CD8-positive, alpha-beta memory T cell (primary cell): ENCODE data around the gene AGAP1. TPM values are rescaled to one million over a fixed set of nuclear protein-coding genes. Genes with fewer than 3 reads are reported as not detected.
A peak's percentile ranks its signal among the peaks of the same experiment; 100 is the strongest.

Experiments used
- CTCF ChIA-PET: fragments of 350-600 bp; sonication (Branson Sonifier 250); formaldehyde crosslinking; loops from one replicate; lab custom pipeline; 2021; ENCODE audit warnings: antibody characterized with exemption; lab: Charles Lee
- POLR2A ChIA-PET: fragments of 350-600 bp; sonication (Branson Sonifier 250); formaldehyde crosslinking; loops from one replicate; lab custom pipeline; 2021; ENCODE audit warnings: antibody characterized with exemption; lab: Charles Lee
- DNase-seq, 5 donors: peaks; one replicate each; pipeline versions ENCODE4 v3.0.0 to v3.0.0-alpha.2; 2020 to 2022; ENCODE audit warnings: mixed read lengths in 1 of 5
- H3K27ac ChIP-seq: one replicate; pipeline ENCODE4 v1.7.0; 2013; ENCODE audit warnings: low read depth, mild to moderate bottlenecking, low read length, moderate library complexity
- H3K27me3 ChIP-seq: 2 replicates; pipeline ENCODE4 v1.7.0; 2013; ENCODE audit warnings: low read length, mild to moderate bottlenecking; ENCODE audit not compliant: insufficient read depth, poor library complexity, severe bottlenecking
- H3K36me3 ChIP-seq: 2 replicates; pipeline ENCODE4 v1.7.0; 2013; ENCODE audit warnings: mild to moderate bottlenecking, low read length, moderate library complexity; ENCODE audit not compliant: insufficient read depth
- H3K4me1 ChIP-seq: 2 replicates; pipeline ENCODE4 v1.7.0; 2013; ENCODE audit warnings: mild to moderate bottlenecking, low read length, moderate library complexity; ENCODE audit not compliant: insufficient read depth
- H3K4me3 ChIP-seq: 2 replicates; pipeline ENCODE4 v1.7.0; 2013; ENCODE audit warnings: mild to moderate bottlenecking, low read length
- H3K9me3 ChIP-seq: 2 replicates; pipeline ENCODE4 v1.7.0; 2013; ENCODE audit warnings: mild to moderate bottlenecking, low read length
- H3K27ac Mint-ChIP-seq, 8 donors: one replicate each; pipeline ENCODE4 v1.8.0; 2020 to 2021; ENCODE audit warnings: mixed read lengths in 8 of 8, mild to moderate bottlenecking in 6 of 8, inconsistent platforms in 3 of 8, moderate library complexity in 3 of 8
- H3K27me3 Mint-ChIP-seq, 2 donors: one replicate each; pipeline ENCODE4 v1.8.0; 2020 to 2021; ENCODE audit warnings: mixed read lengths in 2 of 2, mild to moderate bottlenecking in 1 of 2, moderate library complexity in 1 of 2
- H3K36me3 Mint-ChIP-seq, 3 donors: one replicate each; pipeline ENCODE4 v1.8.0; 2020 to 2021; ENCODE audit warnings: mixed read lengths in 3 of 3, inconsistent platforms in 1 of 3, mild to moderate bottlenecking in 1 of 3
- H3K4me1 Mint-ChIP-seq, 3 donors: one replicate each; pipeline ENCODE4 v1.8.0; 2020 to 2021; ENCODE audit warnings: mixed read lengths in 3 of 3, inconsistent platforms in 1 of 3, mild to moderate bottlenecking in 1 of 3
- H3K4me3 Mint-ChIP-seq, 7 donors: one replicate each; pipeline ENCODE4 v1.8.0; 2020 to 2021; ENCODE audit warnings: mixed read lengths in 7 of 7, mild to moderate bottlenecking in 6 of 7, moderate library complexity in 4 of 7, inconsistent platforms in 2 of 7
- H3K9me3 Mint-ChIP-seq, 5 donors: one replicate each; pipeline ENCODE4 v1.8.0; 2020 to 2022; ENCODE audit warnings: mixed read lengths in 5 of 5, mild to moderate bottlenecking in 3 of 5, moderate library complexity in 2 of 5, inconsistent platforms in 1 of 5
- polyA plus RNA-seq: library from polyadenylated mRNA; unstranded; fragments of 300-500 nt; fragmentation: Illumina TruSeq; gene quantifications from one replicate; pipeline ENCODE4 v1.2.3, GENCODE V29; 2021
- total RNA-seq, 2 experiments: library from RNA; stranded (reverse); gene quantifications; one replicate each; pipeline ENCODE4 v1.2.3, GENCODE V29; 2021

Gene AGAP1
- total and polyA plus RNA-seq, 3 experiments from 2014 or later: 1.2 to 3.3 (median 2.7) TPM

- H3K9me3 Mint-ChIP-seq: no peaks in the 10 kb centered on the region
- Histone ChIP-seq H3K36me3 (no peaks in the 10 kb centered on the region), H3K4me3 (no peak overlapping the region), H3K27me3 (no peaks in the 10 kb centered on the region), H3K27ac (no peak overlapping the region), H3K4me1 (no peaks in the 10 kb centered on the region), H3K9me3 (no peaks in the 10 kb centered on the region)
- CTCF ChIA-PET: no interaction called here
- DNase-seq: no peak
- no peak overlapping the region for H3K27ac Mint-ChIP-seq
- POLR2A ChIA-PET: no interaction called here
- H3K4me1 Mint-ChIP-seq: peaks cover 0 to 4% (median 2%) of the 10 kb centered on the region in 3 donors
- H3K36me3 Mint-ChIP-seq: no peaks in the 10 kb centered on the region
- no peak overlapping the region for H3K4me3 Mint-ChIP-seq
- peaks cover 0 to 5% of the 10 kb centered on the region in 2 donors for H3K27me3 Mint-ChIP-seq
Measured at GRCh38 chr2:235769046-235769445, 275.2 kb downstream of the AGAP1 start.

GRCh38 chr2:235770909-235771820, 277.3 kb downstream of the AGAP1 start:
- CTCF ChIA-PET: interaction anchor here (1.0 kb wide), 1 partner anchor 8 kb away, joined by 5 read pairs; no protein-coding TSS in a partner anchor
- POLR2A ChIA-PET: no interaction called here
- Mint-ChIP-seq H3K27me3 (peaks cover 5 to 6% of the 10 kb centered on the region in 2 donors), H3K36me3 (no peaks in the 10 kb centered on the region), H3K4me3 (no peak overlapping the region), H3K9me3 (no peaks in the 10 kb centered on the region), H3K4me1 (peaks cover 0 to 4% (median 2%) of the 10 kb centered on the region in 3 donors), H3K27ac (no peak overlapping the region)
- no peak overlapping the region for H3K27ac ChIP-seq
- no peaks in the 10 kb centered on the region for H3K36me3 ChIP-seq
- H3K27me3 ChIP-seq: no peaks in the 10 kb centered on the region
- H3K4me3 ChIP-seq: no peak overlapping the region
- no peaks in the 10 kb centered on the region for H3K9me3 ChIP-seq
- H3K4me1 ChIP-seq: no peaks in the 10 kb centered on the region
- no peak for DNase-seq

- Histone ChIP-seq H3K4me1 (no peaks in the 10 kb centered on the region), H3K4me3 (no peak overlapping the region), H3K27ac (no peak overlapping the region), H3K36me3 (no peaks in the 10 kb centered on the region), H3K9me3 (no peaks in the 10 kb centered on the region), H3K27me3 (no peaks in the 10 kb centered on the region)
- no peak overlapping the region for H3K27ac Mint-ChIP-seq
- CTCF ChIA-PET: no interaction called here
- peaks cover 2 to 14% of the 10 kb centered on the region in 2 donors for H3K27me3 Mint-ChIP-seq
- no peaks in the 10 kb centered on the region for H3K4me1 Mint-ChIP-seq
- no peak for DNase-seq
- no peaks in the 10 kb centered on the region for H3K36me3 Mint-ChIP-seq
- no peak overlapping the region for H3K4me3 Mint-ChIP-seq
- H3K9me3 Mint-ChIP-seq: no peaks in the 10 kb centered on the region
- POLR2A ChIA-PET: no interaction called here
Measured at GRCh38 chr2:235773188-235773928, 279.5 kb downstream of the AGAP1 start.

- no peaks in the 10 kb centered on the region for H3K9me3 ChIP-seq
- no peak overlapping the region for H3K27ac ChIP-seq
- ChIA-PET POLR2A (no interaction called here), CTCF (no interaction called here)
- Mint-ChIP-seq H3K27ac (peak overlapping the region in 1 of 8 donors; percentile 87), H3K36me3 (peaks cover 0 to under 1% (median 0%) of the 10 kb centered on the region in 3 donors), H3K27me3 (peaks cover 2 to 19% of the 10 kb centered on the region in 2 donors), H3K4me1 (no peaks in the 10 kb centered on the region), H3K9me3 (no peaks in the 10 kb centered on the region), H3K4me3 (no peak overlapping the region)
- DNase-seq: no peak
- H3K4me3 ChIP-seq: no peak overlapping the region
- no peaks in the 10 kb centered on the region for H3K27me3 ChIP-seq
- H3K36me3 ChIP-seq: no peaks in the 10 kb centered on the region
- no peaks in the 10 kb centered on the region for H3K4me1 ChIP-seq
Measured at GRCh38 chr2:235774153-235774870, 280.5 kb downstream of the AGAP1 start.

- peaks cover 0 to 1% (median 0%) of the 10 kb centered on the region in 3 donors for H3K36me3 Mint-ChIP-seq
- CTCF ChIA-PET: no interaction called here
Measured at GRCh38 chr2:235776531-235776930, 282.7 kb downstream of the AGAP1 start.

GRCh38 chr2:235779444-235779896, 285.6 kb downstream of the AGAP1 start:
- no peaks in the 10 kb centered on the region for H3K27me3 ChIP-seq
- Mint-ChIP-seq H3K9me3 (no peaks in the 10 kb centered on the region), H3K4me3 (no peak overlapping the region), H3K27me3 (peaks cover 0 to 20% of the 10 kb centered on the region in 2 donors), H3K27ac (no peak overlapping the region), H3K4me1 (no peaks in the 10 kb centered on the region), H3K36me3 (peaks cover 0 to 4% (median 0%) of the 10 kb centered on the region in 3 donors)
- POLR2A ChIA-PET: no interaction called here
- no peak overlapping the region for H3K27ac ChIP-seq
- no peaks in the 10 kb centered on the region for H3K4me1 ChIP-seq
- no peaks in the 10 kb centered on the region for H3K9me3 ChIP-seq
- no peak overlapping the region for H3K4me3 ChIP-seq
- peak in 4 of 5 donors; percentile 11 to 57 (median 24) for DNase-seq
- CTCF ChIA-PET: interaction anchor here (0.7 to 1.8 kb wide), 5 partner anchors 9 to 402 kb away, joined by 3 to 5 read pairs (median 4); no protein-coding TSS in a partner anchor
- no peaks in the 10 kb centered on the region for H3K36me3 ChIP-seq

More at GRCh38 chr2:235776531-235776930, 282.7 kb downstream of the AGAP1 start:
- no peaks in the 10 kb centered on the region for H3K36me3 ChIP-seq
- POLR2A ChIA-PET: no interaction called here
- no peaks in the 10 kb centered on the region for H3K27me3 ChIP-seq
- no peaks in the 10 kb centered on the region for H3K9me3 Mint-ChIP-seq
- H3K4me3 ChIP-seq: no peak overlapping the region
- no peaks in the 10 kb centered on the region for H3K4me1 ChIP-seq
- no peaks in the 10 kb centered on the region for H3K4me1 Mint-ChIP-seq
- H3K9me3 ChIP-seq: no peaks in the 10 kb centered on the region
- no peak overlapping the region for H3K4me3 Mint-ChIP-seq
- H3K27me3 Mint-ChIP-seq: peaks cover 0 to 20% of the 10 kb centered on the region in 2 donors
- H3K27ac ChIP-seq: no peak overlapping the region
- H3K27ac Mint-ChIP-seq: peak overlapping the region in 1 of 8 donors; percentile 26
- DNase-seq: no peak

- CTCF ChIA-PET: interaction anchor here (1.6 to 1.8 kb wide), 2 partner anchors 8 to 10 kb away, joined by 5 read pairs; no protein-coding TSS in a partner anchor
Measured at GRCh38 chr2:235780401-235780800, 286.6 kb downstream of the AGAP1 start.

More at GRCh38 chr2:235780401-235780800, 286.6 kb downstream of the AGAP1 start:
- no peaks in the 10 kb centered on the region for H3K4me1 Mint-ChIP-seq
- H3K9me3 Mint-ChIP-seq: no peaks in the 10 kb centered on the region
- Histone ChIP-seq H3K4me1 (no peaks in the 10 kb centered on the region), H3K9me3 (no peaks in the 10 kb centered on the region), H3K4me3 (no peak overlapping the region), H3K27ac (no peak overlapping the region), H3K36me3 (no peaks in the 10 kb centered on the region), H3K27me3 (no peaks in the 10 kb centered on the region)
- POLR2A ChIA-PET: no interaction called here
- no peak overlapping the region for H3K27ac Mint-ChIP-seq
- H3K4me3 Mint-ChIP-seq: no peak overlapping the region
- DNase-seq: no peak
- H3K36me3 Mint-ChIP-seq: peaks cover 0 to 4% (median 0%) of the 10 kb centered on the region in 3 donors
- H3K27me3 Mint-ChIP-seq: peaks cover 0 to 20% of the 10 kb centered on the region in 2 donors
